ENCODE data around the gene FRK. TPM values are rescaled to one million over a fixed set of nuclear protein-coding genes. Genes with fewer than 3 reads are reported as not detected.
"Not testable (repeated sequence)": the region's sequence is repeated elsewhere in the genome, so short reads cannot be mapped to it uniquely, and the experiment has no call there.

The FRK gene
- total RNA-seq, 1 donor from 2014 or later: 24.3 TPM

DNA sequence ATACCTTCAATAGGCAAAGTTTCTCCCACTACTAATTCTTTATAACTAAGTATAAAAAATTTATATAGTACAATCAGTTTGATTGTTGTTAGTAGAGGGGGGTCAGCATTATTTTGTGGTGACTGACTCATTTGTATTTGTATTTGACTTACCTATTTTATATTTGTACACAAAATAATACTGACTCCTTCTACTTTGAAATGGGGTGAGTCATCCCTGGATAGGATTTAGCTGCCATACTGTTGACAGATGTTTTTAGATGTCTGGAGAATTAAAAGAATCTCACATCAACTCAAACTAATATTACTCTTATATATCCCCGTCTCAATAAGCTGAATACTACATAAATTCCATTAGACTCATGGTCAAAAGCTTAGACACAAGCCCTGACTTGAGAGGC, 114.9 kb downstream of the FRK start:
- no peak for DNase-seq (ENCODE audit: low spot score)

DNA sequence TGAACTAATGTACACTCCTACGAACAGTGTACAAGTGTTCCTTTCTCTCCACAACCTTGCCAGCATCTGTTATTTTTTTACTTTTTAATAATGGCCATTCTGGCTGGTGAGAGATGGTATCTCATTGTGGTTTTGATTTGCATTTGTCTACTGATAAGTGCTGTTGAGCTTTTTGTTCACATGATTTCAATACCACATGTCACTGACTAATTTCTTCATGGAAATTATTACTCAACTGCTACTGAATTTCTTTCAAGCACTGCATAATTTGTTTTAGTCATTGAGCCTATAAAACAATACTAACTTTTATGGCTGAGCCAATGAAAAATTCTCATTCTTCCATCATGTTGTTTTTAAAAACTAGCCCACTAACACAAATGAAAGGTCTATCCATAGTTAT, 115.4 kb downstream of the FRK start:
- no peak for DNase-seq (ENCODE audit: low spot score)

DNA sequence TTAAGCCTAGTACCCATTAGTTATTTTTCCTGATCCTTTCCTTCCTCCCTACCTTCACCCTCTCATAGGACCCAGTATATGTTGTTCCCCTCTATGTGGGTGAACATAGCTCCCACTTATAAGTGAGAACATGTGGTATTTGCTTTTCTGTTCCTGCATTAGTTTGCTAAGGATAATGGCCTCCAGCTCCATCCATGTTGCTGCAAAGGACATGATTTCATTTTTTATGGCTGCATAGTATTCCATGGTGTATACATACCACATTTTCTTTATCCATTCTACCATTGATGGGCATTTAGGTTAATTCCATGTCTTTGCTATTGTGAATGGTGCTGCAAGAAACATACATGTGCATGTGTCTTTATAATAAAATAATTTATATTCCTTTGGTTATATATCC, 115.9 kb downstream of the FRK start:
- DNase-seq (ENCODE audit: low spot score): not testable (repeated sequence)

DNA sequence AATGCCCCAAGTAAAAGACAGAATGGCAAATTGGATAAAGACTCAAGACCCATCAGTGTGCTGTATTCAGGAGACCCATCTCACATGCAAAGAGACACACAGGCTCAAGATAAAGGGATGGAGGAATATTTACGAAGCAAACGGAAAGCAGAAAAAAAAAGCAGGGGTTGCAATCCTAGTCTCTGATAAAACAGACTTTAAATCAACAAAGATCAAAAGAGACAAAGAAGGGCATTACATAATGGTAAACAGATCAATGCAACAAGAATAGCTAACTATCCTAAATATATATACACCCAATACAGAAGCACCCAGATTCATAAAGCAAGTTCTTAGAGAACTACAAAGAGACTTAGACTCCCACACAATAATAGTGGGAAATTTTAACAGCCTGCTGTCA, 123.2 kb downstream of the FRK start:
- not testable (repeated sequence) for DNase-seq (ENCODE audit: low spot score)

DNA sequence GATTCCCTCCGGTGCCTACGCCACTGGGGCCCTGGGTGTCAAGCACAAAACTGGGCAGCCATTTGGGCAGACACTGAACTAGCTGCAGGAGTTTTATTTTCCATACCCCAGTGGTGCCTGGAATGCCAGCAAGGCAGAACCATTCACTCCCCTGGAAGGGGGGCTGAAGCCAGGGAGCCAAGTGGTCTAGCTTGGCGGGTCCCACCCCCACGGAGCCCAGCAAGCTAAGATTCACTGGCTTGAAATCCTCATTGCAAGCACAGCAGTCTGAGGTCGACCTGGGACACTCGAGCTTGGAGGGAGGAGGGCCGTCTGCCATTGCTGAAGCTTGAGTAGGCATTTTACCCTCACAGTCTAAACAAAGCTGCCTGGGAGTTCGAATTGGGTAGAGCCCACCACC, 125.3 kb downstream of the FRK start:
- DNase-seq (ENCODE audit: low spot score): no peak

DNA sequence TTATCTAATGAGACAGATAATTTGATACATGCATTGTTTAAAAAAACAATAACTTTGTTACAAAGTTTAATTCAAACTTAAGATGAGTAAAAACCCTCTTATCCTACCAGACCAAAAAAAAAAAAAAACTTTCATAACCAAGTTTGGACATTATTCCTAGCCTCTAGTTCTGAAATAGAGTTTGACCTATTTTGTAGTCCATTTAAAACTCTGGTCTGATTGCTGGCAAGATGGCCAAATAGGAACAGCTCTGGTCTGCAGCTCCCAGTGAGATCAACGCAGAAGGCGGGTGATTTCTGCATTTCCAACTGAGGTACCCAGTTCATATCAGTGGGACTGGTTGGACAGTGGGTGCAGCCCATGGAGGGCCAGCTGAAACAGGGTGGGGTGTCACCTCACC, 125.9 kb downstream of the FRK start:
- no peak for DNase-seq (ENCODE audit: low spot score)

DNA sequence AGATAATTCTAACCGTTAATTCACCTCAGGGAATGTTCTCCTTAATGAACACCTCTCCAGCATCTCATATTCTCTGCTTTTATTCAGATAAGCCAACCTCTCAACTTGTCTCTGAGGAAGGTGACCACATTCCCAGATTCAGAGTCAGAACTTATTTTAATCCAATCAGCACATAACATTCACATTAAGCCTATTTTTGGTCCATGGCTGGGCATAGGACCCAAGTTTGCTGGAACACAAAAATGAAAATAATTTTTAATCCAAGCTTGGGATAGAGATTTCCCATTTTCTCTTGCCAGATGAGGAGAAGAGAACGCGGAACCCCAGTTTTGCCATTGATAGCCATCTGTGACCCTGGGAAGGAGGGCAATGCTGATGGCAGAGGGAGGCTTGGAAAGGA, 126.5 kb downstream of the FRK start:
- DNase-seq (ENCODE audit: low spot score): no peak

DNA sequence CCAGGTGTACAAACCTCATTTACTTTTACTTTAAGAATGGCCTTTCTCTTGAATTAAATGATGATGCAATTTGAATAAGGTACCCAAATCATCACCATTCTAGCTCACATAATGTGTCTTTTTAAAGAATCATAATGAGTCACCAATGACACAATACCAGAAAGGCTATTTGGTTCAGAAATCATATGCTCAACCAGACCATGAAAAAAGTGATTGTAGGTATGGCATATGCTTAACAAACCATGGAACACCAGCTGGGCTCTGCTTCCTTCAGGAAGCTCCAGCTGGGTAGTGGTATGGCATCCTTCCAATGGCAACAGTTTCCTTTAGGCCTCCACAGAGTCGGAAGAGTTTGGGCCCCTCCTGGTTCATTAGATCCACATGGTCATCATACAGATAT, 128.2 kb downstream of the FRK start:
- no peak for DNase-seq (ENCODE audit: low spot score)

DNA sequence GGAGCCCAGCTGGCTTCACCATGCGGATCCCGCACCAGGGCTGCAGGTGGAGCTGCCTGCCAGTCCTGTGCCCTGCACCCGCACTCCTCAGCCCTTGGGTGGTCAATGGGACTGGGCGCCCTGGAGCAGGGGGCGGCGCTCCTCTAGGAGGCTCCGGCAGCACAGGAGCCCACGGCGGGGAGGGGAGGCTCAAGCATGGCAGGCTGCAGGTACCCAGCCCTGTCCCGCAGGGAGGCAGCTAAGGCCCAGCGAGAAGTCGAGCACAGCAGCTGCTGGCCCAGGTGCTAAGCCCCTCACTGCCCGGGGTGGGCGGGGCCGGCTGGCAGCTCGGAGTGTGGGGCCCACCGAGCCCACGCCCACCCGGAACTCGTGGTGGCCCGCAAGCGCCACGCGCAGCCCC, 132.7 kb downstream of the FRK start:
- DNase-seq (ENCODE audit: low spot score): not testable (repeated sequence)

DNA sequence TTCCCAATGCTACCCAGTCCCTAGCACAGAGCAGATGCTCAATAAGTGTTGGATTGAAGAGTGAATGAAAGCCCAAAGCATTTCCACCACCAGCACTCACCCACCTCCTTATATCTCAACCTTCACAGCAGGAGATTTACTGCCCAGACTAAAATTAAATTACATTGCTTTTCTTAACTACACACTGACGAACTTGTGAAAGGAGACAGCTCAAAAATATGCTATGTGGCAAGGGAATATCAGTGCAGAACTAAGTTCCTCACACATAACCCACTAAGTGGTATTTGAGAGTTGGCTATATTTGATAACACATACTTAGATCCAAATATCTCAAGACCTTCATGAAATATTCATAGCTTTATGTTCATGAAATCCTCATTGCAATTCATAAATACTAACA, 137.7 kb downstream of the FRK start:
- DNase-seq (ENCODE audit: low spot score): no peak

DNA sequence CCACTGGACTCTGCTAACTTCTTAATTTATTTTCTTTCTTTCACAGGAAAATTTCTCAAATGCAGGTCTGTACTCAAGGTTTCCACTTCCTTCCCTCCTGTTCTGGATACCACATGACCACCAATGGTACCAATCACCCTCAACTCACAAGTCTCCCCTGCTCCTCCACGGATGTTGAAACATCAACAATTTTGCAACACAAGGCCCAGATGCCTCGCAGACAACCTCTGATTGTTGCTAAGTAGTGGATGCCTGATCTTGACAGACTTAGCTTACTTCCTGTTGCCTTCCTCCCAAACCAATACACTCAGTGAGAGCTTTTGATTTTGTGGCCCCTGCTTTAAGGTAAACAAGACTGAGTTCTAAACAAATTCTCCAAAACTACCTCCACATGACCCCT, 146.6 kb downstream of the FRK start:
- no peak for DNase-seq (ENCODE audit: low spot score)

DNA sequence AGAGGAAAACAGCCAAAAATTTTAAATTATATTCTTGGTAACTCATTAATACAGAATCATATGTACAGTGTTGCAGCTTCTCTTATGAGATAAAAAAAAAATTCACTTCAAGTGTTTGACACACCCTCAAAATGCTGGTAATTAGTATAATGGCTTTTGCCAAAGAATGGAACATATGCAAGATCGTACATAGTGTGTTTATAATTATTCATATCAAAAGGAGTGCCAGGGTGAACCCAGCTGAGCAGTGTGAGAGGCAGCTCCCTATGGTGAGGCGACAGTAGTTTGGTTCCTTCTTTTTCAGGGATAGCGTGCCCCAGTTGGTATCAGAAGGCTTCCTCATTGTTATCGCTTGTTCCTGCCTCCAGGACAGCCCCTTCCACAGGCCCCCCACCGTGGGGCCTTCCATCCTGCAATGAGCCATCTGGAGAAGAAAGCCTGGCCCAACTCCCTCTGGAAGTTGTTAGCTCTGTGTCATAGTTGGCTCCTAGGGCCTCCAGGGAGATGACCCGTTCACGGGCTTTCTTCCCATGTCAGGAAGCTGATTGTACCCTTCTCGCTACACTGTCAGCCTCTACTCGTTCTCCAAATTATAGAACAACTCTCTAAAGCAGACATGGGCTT, 150.7 kb downstream of the FRK start:
- no peak for DNase-seq (ENCODE audit: low spot score)

DNA sequence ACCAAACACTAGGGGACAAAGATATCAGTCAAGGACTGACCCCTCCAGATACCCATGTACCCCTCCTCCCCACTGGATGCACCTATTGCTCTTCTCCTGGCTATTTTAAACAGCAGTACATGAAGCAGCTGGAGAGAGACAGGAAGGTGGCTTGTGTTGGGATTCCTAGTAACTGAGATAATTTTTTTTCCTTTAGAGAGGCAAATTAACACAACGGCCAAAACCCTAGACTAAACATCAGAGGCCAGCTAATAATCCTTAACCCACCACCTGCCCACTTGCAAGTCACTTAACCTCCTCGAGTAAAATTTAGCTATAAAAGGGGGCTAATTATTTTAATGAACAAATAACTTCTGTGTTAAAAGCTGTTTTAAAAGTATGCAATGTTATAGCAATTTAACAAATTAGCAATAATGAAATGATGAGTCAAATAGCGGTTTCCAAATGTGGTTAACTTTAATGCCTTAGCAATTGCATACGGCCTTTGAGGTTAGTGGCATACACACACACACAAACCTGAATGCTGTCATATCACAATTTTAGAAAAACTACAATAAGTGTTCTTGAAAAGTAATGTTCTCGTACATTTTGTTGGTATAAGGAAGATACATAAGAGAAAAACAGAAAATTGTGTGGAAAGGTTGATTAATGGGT, 151.7 kb downstream of the FRK start:
- no peak for DNase-seq (ENCODE audit: low spot score)

DNA sequence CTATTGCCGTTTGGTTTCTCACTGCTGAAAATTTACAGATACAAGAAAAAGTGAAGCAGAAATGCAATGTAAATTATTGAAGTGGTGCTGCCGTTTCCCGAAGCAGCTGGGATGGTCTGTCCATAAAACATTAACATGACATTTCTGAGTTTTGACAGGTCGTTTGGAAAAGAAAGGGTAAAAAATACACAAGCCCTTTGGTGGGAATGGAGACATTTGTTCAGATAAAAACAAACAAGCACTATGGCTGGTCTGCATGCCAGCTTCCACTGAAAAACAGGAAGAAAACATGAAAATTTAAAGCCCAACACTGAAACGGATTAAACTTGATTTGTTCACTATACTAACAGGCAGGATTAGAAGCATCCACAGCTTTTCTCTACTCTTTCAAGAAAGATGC, 155.2 kb downstream of the FRK start:
- no peak for DNase-seq (ENCODE audit: low spot score)

DNA sequence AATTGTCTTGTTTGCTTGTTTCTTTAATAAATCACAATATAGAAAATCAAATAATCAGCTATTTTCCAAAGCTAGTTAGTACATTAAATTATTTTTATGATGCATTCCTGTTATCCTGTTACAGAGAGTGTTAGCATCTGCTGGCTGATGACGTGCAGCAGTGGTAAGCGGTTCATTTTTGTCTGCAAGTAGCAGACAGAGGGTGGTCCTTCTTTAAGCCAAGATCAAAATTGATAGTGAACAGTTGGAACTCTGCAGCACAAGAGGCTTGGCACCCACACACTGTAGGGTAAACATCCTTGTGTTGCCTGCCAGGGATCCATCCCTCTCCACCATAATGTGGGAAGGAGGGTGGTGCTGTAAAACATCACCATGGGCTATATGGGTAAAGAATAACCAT, 158.3 kb downstream of the FRK start:
- no peak for DNase-seq (ENCODE audit: low spot score)

DNA sequence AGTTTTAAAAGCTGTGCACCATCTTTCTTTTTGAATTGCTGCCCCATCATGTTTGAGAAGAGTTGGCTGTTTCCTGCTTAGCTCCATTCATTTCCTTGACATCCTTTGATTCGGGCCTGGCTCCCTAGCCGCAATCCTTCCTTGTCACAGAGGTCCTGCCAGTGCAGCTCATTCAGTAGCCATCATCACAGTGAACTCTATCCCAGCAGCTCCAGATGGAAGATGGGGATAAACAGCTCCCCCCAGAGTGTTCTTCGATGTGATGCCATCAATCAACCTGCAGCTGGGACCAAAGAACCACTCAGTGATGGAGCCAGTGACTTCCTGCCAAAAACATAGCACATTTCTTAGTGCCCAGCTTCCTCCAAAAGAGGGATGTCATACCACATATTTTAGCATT, 158.8 kb downstream of the FRK start:
- no peak for DNase-seq (ENCODE audit: low spot score)

DNA sequence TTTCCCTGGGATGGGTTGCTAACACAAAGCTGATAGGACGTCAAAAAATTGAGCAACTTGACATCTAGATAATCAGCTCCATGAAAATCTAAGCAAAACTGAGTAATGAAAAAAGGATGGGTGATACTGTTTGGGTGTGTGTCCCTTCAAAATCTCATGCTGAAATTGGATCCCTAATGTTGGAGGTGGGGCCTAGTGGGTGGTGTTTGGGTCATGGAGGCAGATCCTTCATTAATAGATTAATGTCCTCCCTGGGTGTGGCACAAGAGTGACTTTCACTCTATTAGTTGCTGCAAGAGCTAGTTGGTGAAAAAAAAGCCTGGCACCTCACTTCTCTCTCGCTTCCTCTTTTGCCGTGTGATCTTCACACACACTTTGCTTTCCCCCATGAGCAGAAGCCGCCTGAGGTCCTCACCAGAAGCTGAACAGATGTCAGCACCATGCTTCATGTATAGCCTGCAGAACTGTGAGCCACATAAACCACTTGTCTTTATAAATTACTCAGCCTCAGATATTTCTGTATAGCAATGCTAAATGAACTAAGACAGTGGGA, 160.9 kb downstream of the FRK start:
- no peak for DNase-seq (ENCODE audit: low spot score)

DNA sequence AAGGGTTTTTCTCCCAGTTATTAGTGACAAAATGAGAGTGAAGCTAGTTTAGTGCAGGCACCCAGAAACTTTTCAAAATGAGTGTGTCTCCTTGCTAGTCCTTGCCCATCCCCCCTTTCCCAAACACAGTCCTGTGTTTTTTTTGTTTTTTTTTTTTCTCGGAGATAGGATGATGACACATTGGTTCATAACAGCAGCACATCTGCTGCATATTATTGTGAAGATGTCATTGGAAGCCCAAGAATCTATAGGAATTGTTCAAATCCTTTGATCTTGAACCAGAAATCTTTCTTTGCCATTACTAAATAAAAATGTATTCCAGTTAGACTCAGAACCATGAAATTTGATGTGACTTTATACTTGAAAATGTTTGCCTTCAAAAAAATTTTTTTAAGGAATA, 162.4 kb downstream of the FRK start:
- no peak for DNase-seq (ENCODE audit: low spot score)

DNA sequence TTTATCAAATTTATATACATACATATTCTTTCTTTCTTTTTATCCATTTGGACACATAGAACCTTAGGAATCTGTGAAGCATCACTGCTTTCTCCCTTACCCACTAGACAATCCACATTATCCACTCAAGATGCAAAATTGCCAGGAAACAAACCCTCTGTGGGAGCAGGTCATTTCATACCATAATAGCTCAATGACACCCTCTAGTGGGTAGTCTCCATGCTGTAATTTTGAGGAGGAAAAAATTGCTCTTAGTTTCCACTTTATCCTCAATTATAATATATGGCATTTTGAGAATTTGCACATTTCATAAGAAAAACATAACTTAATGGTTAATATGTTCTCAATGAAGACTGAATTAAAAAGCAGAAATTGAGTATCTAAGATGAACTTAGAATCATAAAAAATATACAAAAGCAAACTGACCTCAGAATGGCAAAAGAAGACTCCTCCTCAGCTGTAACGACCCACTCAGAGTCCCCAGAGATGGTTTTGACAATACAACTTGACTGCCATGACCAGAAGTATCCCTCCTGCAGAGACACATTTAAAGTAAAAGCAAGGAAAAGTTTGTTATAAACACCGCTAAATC, 164.1 kb downstream of the FRK start:
- DNase-seq (ENCODE audit: low spot score): no peak

DNA sequence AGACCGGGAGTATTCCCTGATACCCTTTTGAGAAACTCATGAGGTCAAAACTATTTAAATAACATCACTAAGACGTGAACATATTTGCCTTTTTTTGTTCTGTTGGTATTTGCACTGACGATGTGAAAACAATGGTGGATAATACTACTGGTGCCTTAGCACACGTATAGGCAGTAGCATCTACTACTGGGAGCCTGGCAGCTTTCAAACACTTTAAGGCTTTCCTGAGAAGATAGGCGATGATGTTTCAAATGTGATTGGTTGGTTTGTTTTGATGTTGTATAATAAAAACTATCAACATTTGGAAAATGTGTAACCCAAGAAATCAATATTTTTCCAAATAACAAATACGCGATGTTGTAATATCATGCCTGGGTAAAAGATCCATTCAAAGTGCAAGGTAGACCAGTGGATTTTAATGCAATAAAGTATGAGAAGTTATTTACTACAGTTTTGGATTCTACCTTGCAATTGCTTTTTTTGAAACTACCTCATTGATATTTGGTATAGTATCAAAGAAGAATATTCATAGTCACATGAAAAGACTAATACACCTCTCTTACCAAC, 166.2 kb downstream of the FRK start:
- no peak for DNase-seq (ENCODE audit: low spot score)

DNA sequence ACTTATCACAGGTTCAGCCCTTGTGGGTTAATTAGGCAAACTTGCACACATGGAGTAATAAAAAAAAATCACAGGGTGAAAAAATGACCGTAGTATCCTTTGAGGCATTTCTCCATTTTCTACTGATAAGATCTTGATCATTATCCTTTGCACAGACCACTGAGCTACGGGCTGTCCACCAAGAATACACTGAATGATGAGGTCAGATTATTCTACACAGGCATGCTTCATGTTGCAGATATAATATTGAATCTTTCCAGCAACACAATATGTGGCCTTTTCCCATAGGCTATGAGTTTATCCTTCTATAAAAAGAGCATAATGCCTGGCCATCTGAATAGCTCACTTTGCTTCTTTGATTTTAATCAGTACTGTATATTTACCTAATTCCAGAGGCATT, 168.9 kb downstream of the FRK start:
- no peak for DNase-seq (ENCODE audit: low spot score)

DNA sequence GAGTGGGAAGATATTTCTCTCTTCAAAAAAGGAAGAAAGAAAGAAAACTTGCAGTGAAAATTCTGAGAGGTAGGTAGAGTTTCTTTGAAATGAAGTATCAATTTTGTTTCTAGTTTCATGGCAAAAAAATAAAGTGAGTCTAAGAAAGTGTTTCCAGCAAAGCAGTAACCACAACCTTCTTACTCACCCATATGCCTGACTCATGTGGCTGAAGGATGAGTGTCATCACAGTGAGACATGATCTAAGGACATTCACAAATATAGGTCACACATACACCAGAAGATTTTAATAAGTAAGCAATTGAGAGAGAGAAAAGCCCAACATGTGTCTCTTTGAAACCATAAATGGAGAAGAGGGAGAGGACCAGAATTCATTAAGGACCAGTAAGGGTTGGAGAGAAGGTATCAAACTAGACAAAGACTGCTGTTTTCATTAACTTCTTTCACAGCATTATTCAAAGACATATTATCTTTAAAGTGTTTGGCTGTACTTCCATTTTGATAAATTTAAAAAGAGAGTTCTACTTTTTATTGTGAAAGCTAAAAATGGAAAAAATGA, 169.5 kb downstream of the FRK start:
- DNase-seq (ENCODE audit: low spot score): no peak

DNA sequence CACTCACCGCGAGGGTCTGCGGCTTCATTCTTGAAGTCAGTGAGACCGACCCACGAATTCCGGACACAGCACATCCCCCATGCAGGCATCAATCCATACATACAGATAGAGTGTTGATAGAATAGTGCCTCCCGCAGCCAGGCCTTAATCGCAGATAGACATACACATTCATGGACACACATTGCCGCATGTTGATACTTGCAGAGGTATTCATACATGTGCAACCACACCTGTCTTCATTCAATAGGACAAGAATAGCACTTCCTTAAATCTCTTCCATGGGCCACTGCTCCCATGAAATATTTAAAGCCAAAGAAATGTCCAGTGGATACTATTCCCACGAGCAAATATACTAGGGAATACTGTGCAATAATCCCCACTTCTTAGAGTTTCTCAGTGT, 170.5 kb downstream of the FRK start:
- no peak for DNase-seq (ENCODE audit: low spot score)
